H9 (cell line): ENCODE measurements around the gene GATA6. TPM values are rescaled to one million over a fixed set of nuclear protein-coding genes. Genes with fewer than 3 reads are reported as not detected.

ENCODE experiments used
- DNase-seq: peaks from one replicate; pipeline ENCODE4 v3.0.0-alpha.2; 2017
- H2AFZ ChIP-seq: one replicate; pipeline ENCODE4 v1.6.1; 2013; ENCODE audit warnings: mild to moderate bottlenecking, low read length, control low read depth, moderate library complexity
- H2AK5ac ChIP-seq: 2 replicates; pipeline ENCODE4 v1.6.1; 2013; ENCODE audit warnings: low read length, control low read depth, mixed read lengths; ENCODE audit not compliant: insufficient read length
- H2BK120ac ChIP-seq: one replicate; pipeline ENCODE4 v1.6.1; 2013; ENCODE audit warnings: low read depth, mild to moderate bottlenecking, low read length, control low read depth, inconsistent platforms; ENCODE audit not compliant: poor library complexity, severe bottlenecking
- H2BK12ac ChIP-seq: 2 replicates; pipeline ENCODE4 v1.6.1; 2013; ENCODE audit warnings: low read length, control low read depth, mixed read lengths, low read depth; ENCODE audit not compliant: insufficient read length
- H2BK15ac ChIP-seq: 2 replicates; pipeline ENCODE4 v1.6.1; 2013; ENCODE audit warnings: low read depth, low read length, control low read depth
- H2BK20ac ChIP-seq: one replicate; pipeline ENCODE4 v1.6.1; 2013; ENCODE audit warnings: low read depth, mild to moderate bottlenecking, low read length, control low read depth, inconsistent platforms; ENCODE audit not compliant: poor library complexity, severe bottlenecking
- H2BK5ac ChIP-seq: 2 replicates; pipeline ENCODE4 v1.6.1; 2013; ENCODE audit warnings: low read length, control low read depth, mixed read lengths; ENCODE audit not compliant: insufficient read length
- H3K14ac ChIP-seq: 2 replicates; pipeline ENCODE4 v1.6.1; 2013; ENCODE audit warnings: low read length, control low read depth; ENCODE audit not compliant: insufficient read depth
- H3K18ac ChIP-seq: 2 replicates; pipeline ENCODE4 v1.6.1; 2013; ENCODE audit warnings: low read depth, mild to moderate bottlenecking, mixed read lengths, low read length, control low read depth; ENCODE audit not compliant: insufficient read length
- H3K23ac ChIP-seq: 2 replicates; pipeline ENCODE4 v1.6.1; 2013; ENCODE audit warnings: low read length, control low read depth, mixed read lengths, low read depth; ENCODE audit not compliant: insufficient read length
- H3K23me2 ChIP-seq: 2 replicates; pipeline ENCODE4 v1.6.1; 2013; ENCODE audit warnings: low read depth, mild to moderate bottlenecking, mixed read lengths, low read length, control low read depth; ENCODE audit not compliant: insufficient read length, poor library complexity, severe bottlenecking
- H3K27ac ChIP-seq: 2 replicates; pipeline ENCODE4 v1.5.1; 2013; ENCODE audit warnings: low read length, control low read depth, mixed read lengths, low read depth; ENCODE audit not compliant: insufficient read length
- H3K27me3 ChIP-seq: 2 replicates; pipeline ENCODE4 v1.6.1; 2013; ENCODE audit warnings: low read length, control low read depth, inconsistent platforms; ENCODE audit not compliant: insufficient read depth
- H3K4ac ChIP-seq: 2 replicates; pipeline ENCODE4 v1.6.1; 2013; ENCODE audit warnings: low read depth, mild to moderate bottlenecking, control low read depth, inconsistent platforms, low read length, moderate library complexity
- H3K4me1 ChIP-seq: 2 replicates; pipeline ENCODE4 v1.6.1; 2013; ENCODE audit warnings: low read length, control low read depth, inconsistent platforms; ENCODE audit not compliant: insufficient read depth
- H3K4me2 ChIP-seq: 2 replicates; pipeline ENCODE4 v1.6.1; 2013; ENCODE audit warnings: low read length, control low read depth, mixed read lengths; ENCODE audit not compliant: insufficient read length, insufficient read depth
- H3K56ac ChIP-seq: 2 replicates; pipeline ENCODE4 v1.6.1; 2013; ENCODE audit warnings: low read depth, mild to moderate bottlenecking, mixed read lengths, low read length, control low read depth; ENCODE audit not compliant: insufficient read length
- H3K79me1 ChIP-seq: 2 replicates; pipeline ENCODE4 v1.6.1; 2013; ENCODE audit warnings: low read depth, mild to moderate bottlenecking, moderate library complexity, low read length, control low read depth, inconsistent platforms; ENCODE audit not compliant: insufficient read depth, poor library complexity, severe bottlenecking
- H3K79me2 ChIP-seq: 2 replicates; pipeline ENCODE4 v1.6.1; 2013; ENCODE audit warnings: low read length, control low read depth, inconsistent platforms; ENCODE audit not compliant: insufficient read depth
- H3K9ac ChIP-seq: 2 replicates; pipeline ENCODE4 v1.6.1; 2013; ENCODE audit warnings: low read length, control low read depth, mixed read lengths; ENCODE audit not compliant: insufficient read length; ENCODE audit errors: extremely low read depth
- H3K9me3 ChIP-seq: one replicate; pipeline ENCODE4 v1.6.1; 2013; ENCODE audit warnings: low read depth, low read length, inconsistent platforms; ENCODE audit not compliant: control insufficient read depth
- H3T11ph ChIP-seq: one replicate; pipeline ENCODE4 v1.6.1; 2013; ENCODE audit warnings: mild to moderate bottlenecking, low read length, control low read depth, inconsistent platforms
- H4K20me1 ChIP-seq: one replicate; pipeline ENCODE4 v1.6.1; 2013; ENCODE audit not compliant: control insufficient read depth, insufficient read length, insufficient read depth
- H4K5ac ChIP-seq: 2 replicates; pipeline ENCODE4 v1.6.1; 2013; ENCODE audit warnings: low read depth, mild to moderate bottlenecking, mixed read lengths, low read length, control low read depth; ENCODE audit not compliant: insufficient read length
- H4K8ac ChIP-seq: replicated peaks from 2 replicates; pipeline ENCODE4 v1.6.1; 2013; ENCODE audit warnings: low read length, control low read depth, mixed read lengths, low read depth; ENCODE audit not compliant: insufficient read length
- H4K91ac ChIP-seq: 2 replicates; pipeline ENCODE4 v1.6.1; 2013; ENCODE audit warnings: low read depth, mild to moderate bottlenecking, moderate library complexity, mixed read lengths, low read length, control low read depth; ENCODE audit not compliant: insufficient read length
- H3K27ac Mint-ChIP-seq, 3 experiments: 2 replicates in 2 of 3; 3 replicates in 1 of 3; pipeline ENCODE4 v1.8.0; 2020 to 2021; ENCODE audit warnings: mixed read lengths in 3 of 3, mild to moderate bottlenecking in 1 of 3, moderate library complexity in 1 of 3
- H3K27me3 Mint-ChIP-seq: 2 replicates; pipeline ENCODE4 v1.8.0; 2021; ENCODE audit warnings: low read depth, mild to moderate bottlenecking, moderate library complexity, mixed read lengths
- H3K36me3 Mint-ChIP-seq, 3 experiments: 2 replicates in 2 of 3; 3 replicates in 1 of 3; pipeline ENCODE4 v1.8.0; 2020 to 2021; ENCODE audit warnings: low read depth in 3 of 3, mixed read lengths in 3 of 3; ENCODE audit not compliant: insufficient read depth in 1 of 3
- H3K4me1 Mint-ChIP-seq, 2 experiments: 2 replicates each; pipeline ENCODE4 v1.8.0; 2020; ENCODE audit warnings: mixed read lengths in 2 of 2
- H3K4me3 Mint-ChIP-seq, 2 experiments: 2 replicates in 1 of 2; 3 replicates in 1 of 2; pipeline ENCODE4 v1.8.0; 2020 to 2021; ENCODE audit warnings: mild to moderate bottlenecking in 2 of 2, mixed read lengths in 2 of 2, moderate library complexity in 1 of 2
- H3K9me3 Mint-ChIP-seq, 2 experiments: 2 replicates in 1 of 2; 3 replicates in 1 of 2; pipeline ENCODE4 v1.8.0; 2020; ENCODE audit warnings: mild to moderate bottlenecking in 2 of 2, mixed read lengths in 2 of 2, moderate library complexity in 1 of 2
- WGBS: extraction: QIAGEN DNeasy Blood & Tissue Kit; methylation state at CpG from one replicate; pipeline ENCODE4 v1.1.7; 2013; ENCODE audit warnings: missing lambda C conversion rate, low lambda C conversion rate, mixed read lengths; ENCODE audit not compliant: insufficient read length; ENCODE audit errors: extremely low coverage; 5-methylcytosine and 5-hydroxymethylcytosine counted together
- total RNA-seq: library from RNA; stranded (reverse); gene quantifications from 2 replicates; pipeline ENCODE4 v1.2.1, GENCODE V29; 2021
- TF ChIP-seq, protein P1 (sequence below): fragments of 200-600 bp; sonication (generic); conservative IDR thresholded peaks from 3 replicates; pipeline ENCODE4 v1.8.0; 2021; ENCODE audit warnings: antibody characterized with exemption, mild to moderate bottlenecking

Gene GATA6
- total RNA-seq, 1 experiment from 2014 or later: not detected

DNA sequence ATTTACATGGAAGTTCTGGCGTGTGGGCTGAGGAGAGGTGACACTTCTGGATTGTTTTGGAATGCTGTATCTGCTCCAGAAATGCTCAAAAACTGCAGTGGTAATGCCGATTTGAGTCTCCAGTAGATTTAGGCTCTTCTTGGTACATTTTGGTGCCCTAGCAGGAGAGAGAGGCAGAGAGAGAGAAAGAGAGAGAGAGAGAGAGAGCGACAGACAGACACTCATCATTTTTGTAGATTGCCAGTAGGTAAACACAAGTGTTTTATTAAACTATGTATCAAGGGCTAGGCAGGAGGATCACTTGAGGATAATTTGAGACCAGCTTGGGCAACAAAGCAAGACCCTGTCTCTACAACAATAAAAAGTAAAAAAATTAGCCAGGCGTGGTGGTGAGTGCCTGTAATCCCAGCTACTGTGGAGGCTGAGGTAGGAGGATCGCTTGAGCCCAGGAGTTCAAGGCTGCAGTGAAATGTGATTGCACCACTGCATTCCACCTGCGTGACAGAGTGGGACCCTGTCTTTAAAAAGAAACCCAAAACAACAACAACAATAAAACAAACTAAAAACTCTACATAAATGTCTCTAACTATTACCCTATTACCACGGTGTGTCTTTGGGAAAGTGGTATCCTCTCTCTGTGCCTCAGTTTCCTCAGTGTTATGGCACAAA, 60.2 kb downstream of the GATA6 start:
- H3K4ac ChIP-seq: no peak overlapping the region
- H2AFZ ChIP-seq: no peak overlapping the region
- DNase-seq: no peak
- H4K91ac ChIP-seq: no peak overlapping the region
- H3K27me3 Mint-ChIP-seq: peaks cover 15% of the 10 kb centered on the region
- no peak overlapping the region for H2BK12ac ChIP-seq
- no peak overlapping the region for H4K5ac ChIP-seq
- no peak overlapping the region for H3K18ac ChIP-seq
- no peaks in the 10 kb centered on the region for H3K27me3 ChIP-seq
- H2BK5ac ChIP-seq: no peak overlapping the region
- H2BK120ac ChIP-seq: no peak overlapping the region
- no peak overlapping the region for H3K4me3 Mint-ChIP-seq
- no peak overlapping the region for H3T11ph ChIP-seq
- no peak overlapping the region for H2BK20ac ChIP-seq
- H3K4me2 ChIP-seq: no peak overlapping the region
- no peak overlapping the region for H3K27ac Mint-ChIP-seq
- H3K27ac ChIP-seq: no peak overlapping the region
- H3K23me2 ChIP-seq: no peaks in the 10 kb centered on the region
- no peak overlapping the region for H3K9ac ChIP-seq
- WGBS: no CpG with 5 or more reads among the region's 7 CpGs
- H3K4me1 ChIP-seq: no peaks in the 10 kb centered on the region
- no peak overlapping the region for H3K14ac ChIP-seq
- no peaks in the 10 kb centered on the region for H3K9me3 Mint-ChIP-seq
- H2AK5ac ChIP-seq: no peak overlapping the region
- H2BK15ac ChIP-seq: no peak overlapping the region
- TF ChIP-seq, protein P1, sequence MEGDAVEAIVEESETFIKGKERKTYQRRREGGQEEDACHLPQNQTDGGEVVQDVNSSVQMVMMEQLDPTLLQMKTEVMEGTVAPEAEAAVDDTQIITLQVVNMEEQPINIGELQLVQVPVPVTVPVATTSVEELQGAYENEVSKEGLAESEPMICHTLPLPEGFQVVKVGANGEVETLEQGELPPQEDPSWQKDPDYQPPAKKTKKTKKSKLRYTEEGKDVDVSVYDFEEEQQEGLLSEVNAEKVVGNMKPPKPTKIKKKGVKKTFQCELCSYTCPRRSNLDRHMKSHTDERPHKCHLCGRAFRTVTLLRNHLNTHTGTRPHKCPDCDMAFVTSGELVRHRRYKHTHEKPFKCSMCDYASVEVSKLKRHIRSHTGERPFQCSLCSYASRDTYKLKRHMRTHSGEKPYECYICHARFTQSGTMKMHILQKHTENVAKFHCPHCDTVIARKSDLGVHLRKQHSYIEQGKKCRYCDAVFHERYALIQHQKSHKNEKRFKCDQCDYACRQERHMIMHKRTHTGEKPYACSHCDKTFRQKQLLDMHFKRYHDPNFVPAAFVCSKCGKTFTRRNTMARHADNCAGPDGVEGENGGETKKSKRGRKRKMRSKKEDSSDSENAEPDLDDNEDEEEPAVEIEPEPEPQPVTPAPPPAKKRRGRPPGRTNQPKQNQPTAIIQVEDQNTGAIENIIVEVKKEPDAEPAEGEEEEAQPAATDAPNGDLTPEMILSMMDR: no peak
- H3K23ac ChIP-seq: no peak overlapping the region
- no peaks in the 10 kb centered on the region for H4K20me1 ChIP-seq
- peaks cover 2 to 3% of the 10 kb centered on the region in 2 experiments; a peak in 3 of 4 replicates for H3K4me1 Mint-ChIP-seq
- H3K56ac ChIP-seq: no peak overlapping the region
- H4K8ac ChIP-seq: no peak overlapping the region
- H3K79me1 ChIP-seq: no peaks in the 10 kb centered on the region
- H3K9me3 ChIP-seq: no peaks in the 10 kb centered on the region
- no peaks in the 10 kb centered on the region for H3K79me2 ChIP-seq
- H3K36me3 Mint-ChIP-seq: no peaks in the 10 kb centered on the region
